Measurements from ENCODE around the gene ENTPD2.

Gene ENTPD2

GRCh38 chr9:137053944-137054931 lies at the start of gene ENTPD2:
ENTPD2 (minus strand) TSS chr9:137054061; CDS start chr9:137053997, 64 bp downstream.
- Mint-ChIP-seq H3K4me3 (no peak within 1 kb of the TSS), H3K4me1 (no peaks in the 10 kb centered on the region), H3K36me3 (ENCODE audit: low read depth) (no peaks in the 10 kb centered on the region), H3K27ac (no peak within 1 kb of the TSS), H3K27me3 (ENCODE audit: low read depth, poor library complexity) (peaks cover 94% of the 10 kb centered on the region), H3K9me3 (no peaks in the 10 kb centered on the region)
- TF ChIP-seq, protein P1, sequence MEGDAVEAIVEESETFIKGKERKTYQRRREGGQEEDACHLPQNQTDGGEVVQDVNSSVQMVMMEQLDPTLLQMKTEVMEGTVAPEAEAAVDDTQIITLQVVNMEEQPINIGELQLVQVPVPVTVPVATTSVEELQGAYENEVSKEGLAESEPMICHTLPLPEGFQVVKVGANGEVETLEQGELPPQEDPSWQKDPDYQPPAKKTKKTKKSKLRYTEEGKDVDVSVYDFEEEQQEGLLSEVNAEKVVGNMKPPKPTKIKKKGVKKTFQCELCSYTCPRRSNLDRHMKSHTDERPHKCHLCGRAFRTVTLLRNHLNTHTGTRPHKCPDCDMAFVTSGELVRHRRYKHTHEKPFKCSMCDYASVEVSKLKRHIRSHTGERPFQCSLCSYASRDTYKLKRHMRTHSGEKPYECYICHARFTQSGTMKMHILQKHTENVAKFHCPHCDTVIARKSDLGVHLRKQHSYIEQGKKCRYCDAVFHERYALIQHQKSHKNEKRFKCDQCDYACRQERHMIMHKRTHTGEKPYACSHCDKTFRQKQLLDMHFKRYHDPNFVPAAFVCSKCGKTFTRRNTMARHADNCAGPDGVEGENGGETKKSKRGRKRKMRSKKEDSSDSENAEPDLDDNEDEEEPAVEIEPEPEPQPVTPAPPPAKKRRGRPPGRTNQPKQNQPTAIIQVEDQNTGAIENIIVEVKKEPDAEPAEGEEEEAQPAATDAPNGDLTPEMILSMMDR (IDR thresholded peaks at IDR 0.05): no peak
- peak; percentile 51 for DNase-seq

DNA sequence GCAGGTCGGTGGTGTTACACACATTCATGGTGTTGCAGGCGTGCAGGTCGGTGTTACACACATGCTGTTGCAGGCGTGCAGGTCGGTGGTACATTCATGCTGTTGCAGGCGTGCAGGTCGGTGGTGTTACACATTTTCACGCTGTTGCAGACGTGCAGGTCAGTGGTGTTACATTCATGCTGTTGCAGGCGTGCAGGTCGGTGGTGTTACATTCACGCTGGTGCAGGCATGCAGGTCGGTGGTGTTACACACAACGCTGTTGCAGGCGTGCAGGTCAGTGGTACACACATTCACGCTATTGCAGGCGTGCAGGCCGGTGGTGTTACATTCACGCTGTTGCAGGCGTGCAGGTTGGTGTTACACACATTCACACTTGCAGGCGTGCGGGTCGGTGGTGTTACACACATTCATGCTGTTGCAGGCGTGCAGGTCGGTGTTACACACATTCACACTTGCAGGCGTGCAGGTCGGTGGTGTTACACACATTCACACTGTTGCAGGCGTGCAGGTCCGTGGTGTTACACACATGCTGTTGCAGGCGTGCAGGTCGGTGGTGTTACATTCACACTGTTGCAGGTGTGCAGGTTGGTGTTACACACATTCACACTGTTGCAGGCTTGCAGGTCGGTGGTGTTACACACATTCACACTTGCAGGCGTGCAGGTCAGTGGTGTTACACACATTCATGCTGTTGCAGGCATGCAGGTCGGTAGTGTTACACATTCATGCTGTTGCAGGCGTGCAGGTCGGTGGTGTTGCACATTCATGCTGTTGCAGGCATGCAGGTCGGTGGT lies 49.5 kb upstream of the ENTPD2 start:
- Mint-ChIP-seq H3K4me1 (no peaks in the 10 kb centered on the region), H3K27me3 (ENCODE audit: low read depth, poor library complexity) (no peaks in the 10 kb centered on the region), H3K36me3 (ENCODE audit: low read depth) (no peaks in the 10 kb centered on the region), H3K9me3 (no peaks in the 10 kb centered on the region), H3K4me3 (no peak overlapping the region), H3K27ac (no peak overlapping the region)
- TF ChIP-seq, protein P1 (IDR thresholded peaks at IDR 0.05): no peak
- no peak for DNase-seq

DNA sequence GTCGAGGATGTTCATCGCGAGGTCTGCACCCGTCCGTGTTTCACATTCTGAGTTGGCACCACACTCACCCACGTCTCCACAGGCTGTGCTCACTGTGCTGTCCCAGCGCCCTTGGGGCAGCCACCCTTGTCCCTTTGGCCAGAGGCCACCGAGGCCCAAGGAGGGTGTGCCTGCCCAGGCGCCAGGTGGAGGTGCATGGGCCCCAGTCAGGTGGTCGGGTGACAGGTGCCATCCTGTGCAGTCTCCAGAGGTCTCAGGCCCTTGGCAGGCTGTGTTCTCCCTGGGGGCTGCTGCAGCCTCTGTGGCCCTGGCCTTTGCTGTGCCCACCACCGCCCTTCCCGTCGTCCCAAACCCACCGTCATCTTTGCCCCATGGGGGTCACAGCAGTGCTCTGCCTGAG lies 45.4 kb upstream of the ENTPD2 start:
- TF ChIP-seq, protein P1 (IDR thresholded peaks at IDR 0.05): no peak
- H3K4me1 Mint-ChIP-seq: no peaks in the 10 kb centered on the region
- DNase-seq: no peak
- no peak overlapping the region for H3K27ac Mint-ChIP-seq
- H3K36me3 Mint-ChIP-seq (ENCODE audit: low read depth): peaks cover 13% of the 10 kb centered on the region
- H3K27me3 Mint-ChIP-seq (ENCODE audit: low read depth, poor library complexity): no peaks in the 10 kb centered on the region
- H3K4me3 Mint-ChIP-seq: no peak overlapping the region
- no peaks in the 10 kb centered on the region for H3K9me3 Mint-ChIP-seq

DNA sequence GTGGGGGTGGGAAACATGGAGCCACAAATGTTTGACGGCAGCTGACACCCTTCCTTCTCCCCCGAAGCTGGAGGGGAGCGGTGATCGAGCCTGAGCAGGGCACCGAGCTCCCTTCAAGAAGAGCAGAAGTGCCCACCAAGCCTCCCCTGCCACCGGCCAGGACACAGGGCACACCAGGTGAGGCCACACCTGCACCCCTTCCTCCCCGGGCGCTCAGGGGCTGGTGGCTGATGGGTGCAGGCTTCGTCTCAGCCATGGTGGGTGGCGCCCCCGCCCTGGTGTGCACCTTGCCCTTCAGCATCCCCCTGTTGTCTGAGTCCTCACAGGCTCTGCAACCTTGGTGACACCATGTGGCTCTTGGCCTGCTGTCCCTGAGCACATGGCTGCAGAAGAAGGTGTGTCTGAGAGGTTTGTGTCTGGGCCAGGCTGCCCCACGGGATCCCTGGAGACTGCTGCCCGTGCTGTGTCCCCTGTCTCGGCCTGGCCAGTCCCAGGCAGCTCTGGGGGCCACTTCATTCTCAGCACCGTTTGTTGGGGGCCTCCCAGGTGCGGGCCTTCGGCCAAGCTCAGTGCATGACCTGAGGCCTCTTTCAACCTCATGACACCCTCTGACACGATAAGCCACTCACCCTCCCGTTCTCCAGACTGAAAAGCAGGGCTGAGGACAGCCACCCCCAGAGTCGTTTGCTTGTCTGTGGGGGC lies 44.1 kb upstream of the ENTPD2 start:
- H3K27ac Mint-ChIP-seq: no peak overlapping the region
- H3K36me3 Mint-ChIP-seq (ENCODE audit: low read depth): peaks cover 19% of the 10 kb centered on the region
- no peak overlapping the region for H3K4me3 Mint-ChIP-seq
- H3K4me1 Mint-ChIP-seq: no peaks in the 10 kb centered on the region
- H3K27me3 Mint-ChIP-seq (ENCODE audit: low read depth, poor library complexity): no peaks in the 10 kb centered on the region
- TF ChIP-seq, protein P1 (IDR thresholded peaks at IDR 0.05): no peak
- DNase-seq: no peak
- H3K9me3 Mint-ChIP-seq: no peaks in the 10 kb centered on the region

- no peak for DNase-seq
- TF ChIP-seq, protein P1 (IDR thresholded peaks at IDR 0.05): no peak
- peaks cover 25% of the 10 kb centered on the region for H3K36me3 Mint-ChIP-seq (ENCODE audit: low read depth)
- H3K9me3 Mint-ChIP-seq: no peaks in the 10 kb centered on the region
- H3K27me3 Mint-ChIP-seq (ENCODE audit: low read depth, poor library complexity): no peaks in the 10 kb centered on the region
- H3K4me3 Mint-ChIP-seq: no peak overlapping the region
- no peaks in the 10 kb centered on the region for H3K4me1 Mint-ChIP-seq
- no peak overlapping the region for H3K27ac Mint-ChIP-seq
These were observed 43.1 kb upstream of the ENTPD2 start for GRCh38 chr9:137096785-137097546.
